WTC11 (cell line): ENCODE results near the gene ILF3. TPM values are rescaled to one million over a fixed set of nuclear protein-coding genes. Genes with fewer than 3 reads are reported as not detected.
A peak's percentile ranks its signal among the peaks of the same experiment; 100 is the strongest.

ENCODE experiments used
- ATAC-seq: fragments of 200-7000 bp; cut with Tn5 transposase; 2 replicates; pipeline ENCODE4 v1.10.0; 2021; ENCODE audit warnings: mild to moderate bottlenecking, moderate library complexity
- CTCF ChIA-PET: fragments of 300-600 bp; sonication (Branson Sonifier 250); formaldehyde crosslinking; loops from one replicate; lab custom pipeline; 2021; ENCODE audit warnings: antibody characterized with exemption; lab: Charles Lee
- POLR2A ChIA-PET: fragments of 350-600 bp; sonication (Branson Sonifier 250); formaldehyde crosslinking; loops from one replicate; lab custom pipeline; 2021; ENCODE audit warnings: antibody characterized with exemption; lab: Charles Lee
- DNase-seq: peaks from one replicate; pipeline ENCODE4 v3.0.0; 2021; ENCODE audit warnings: low spot score
- H3K27ac Mint-ChIP-seq: 2 replicates; pipeline ENCODE4 v1.8.0; 2021; ENCODE audit warnings: mixed read lengths
- H3K27me3 Mint-ChIP-seq: 2 replicates; pipeline ENCODE4 v1.8.0; 2021; ENCODE audit warnings: low read depth, mild to moderate bottlenecking, moderate library complexity, mixed read lengths
- H3K36me3 Mint-ChIP-seq: 2 replicates; pipeline ENCODE4 v1.8.0; 2021; ENCODE audit warnings: mixed read lengths
- H3K4me1 Mint-ChIP-seq: 2 replicates; pipeline ENCODE4 v1.8.0; 2022; ENCODE audit warnings: mixed read lengths
- H3K4me3 Mint-ChIP-seq: 2 replicates; pipeline ENCODE4 v1.8.0; 2021; ENCODE audit warnings: mild to moderate bottlenecking, moderate library complexity, mixed read lengths
- H3K9me3 Mint-ChIP-seq: 2 replicates; pipeline ENCODE4 v1.8.0; 2021; ENCODE audit warnings: mixed read lengths
- ATF1 ChIP-seq: sonication (generic); formaldehyde crosslinking; IDR thresholded peaks from 2 replicates; pipeline ENCODE4 v1.8.1; 2023; ENCODE audit warnings: mild to moderate bottlenecking, moderate library complexity, missing genetic modification reagents
- ATF2 ChIP-seq: sonication (generic); formaldehyde crosslinking; IDR thresholded peaks from 2 replicates; pipeline ENCODE4 v1.8.1; 2022; ENCODE audit warnings: low read depth, missing genetic modification reagents, borderline replicate concordance
- CBFB ChIP-seq: sonication (generic); formaldehyde crosslinking; IDR thresholded peaks from 2 replicates; pipeline ENCODE4 v1.8.1; 2022; ENCODE audit warnings: mild to moderate bottlenecking, low read depth, missing genetic modification reagents
- EMX1 ChIP-seq: fragments of 250-450 bp; sonication (Bioruptor Pico); IDR thresholded peaks from 2 replicates; pipeline ENCODE4 v1.8.0; 2021; ENCODE audit warnings: mild to moderate bottlenecking
- ERG ChIP-seq: fragments of 250-450 bp; sonication (Bioruptor Pico); IDR thresholded peaks from 2 replicates; pipeline ENCODE4 v1.8.0; 2021; ENCODE audit warnings: mild to moderate bottlenecking
- ESRRA ChIP-seq: sonication (generic); formaldehyde crosslinking; IDR thresholded peaks from 2 replicates; pipeline ENCODE4 v1.8.1; 2022; ENCODE audit warnings: mild to moderate bottlenecking, missing genetic modification reagents, borderline replicate concordance
- GABPB1 ChIP-seq: sonication (generic); formaldehyde crosslinking; IDR thresholded peaks from 2 replicates; pipeline ENCODE4 v1.8.1; 2023; ENCODE audit warnings: mild to moderate bottlenecking, missing genetic modification reagents
- GTF2I ChIP-seq: fragments of 250-450 bp; sonication (Bioruptor Pico); conservative IDR thresholded peaks from 2 replicates; pipeline ENCODE4 v1.4.0; 2021; ENCODE audit warnings: mild to moderate bottlenecking
- HMGA2 ChIP-seq: fragments of 250-450 bp; sonication (Bioruptor Pico); IDR thresholded peaks from 2 replicates; pipeline ENCODE4 v1.4.0; 2021; ENCODE audit warnings: mild to moderate bottlenecking, moderate library complexity
- IRF1 ChIP-seq: sonication (generic); formaldehyde crosslinking; IDR thresholded peaks from 2 replicates; pipeline ENCODE4 v1.8.0; 2023; ENCODE audit warnings: missing genetic modification reagents
- MYBL2 ChIP-seq: sonication (generic); formaldehyde crosslinking; IDR thresholded peaks from 2 replicates; pipeline ENCODE4 v1.8.1; 2023; ENCODE audit warnings: mild to moderate bottlenecking, moderate library complexity, missing genetic modification reagents
- NR1H2 ChIP-seq: sonication (generic); formaldehyde crosslinking; IDR thresholded peaks from 2 replicates; pipeline ENCODE4 v1.9.0; 2021; ENCODE audit warnings: mild to moderate bottlenecking, moderate library complexity, missing genetic modification reagents
- RELA ChIP-seq: sonication (generic); formaldehyde crosslinking; IDR thresholded peaks from 2 replicates; pipeline ENCODE4 v1.8.1; 2022; ENCODE audit warnings: missing genetic modification reagents, mild to moderate bottlenecking, borderline replicate concordance
- ZBTB21 ChIP-seq: sonication (generic); formaldehyde crosslinking; IDR thresholded peaks from 2 replicates; pipeline ENCODE4 v1.8.1; 2023; ENCODE audit warnings: mild to moderate bottlenecking, missing genetic modification reagents, borderline replicate concordance
- ZNF232 ChIP-seq: sonication (generic); formaldehyde crosslinking; IDR thresholded peaks from 2 replicates; pipeline ENCODE4 v1.8.0; 2022; ENCODE audit warnings: mild to moderate bottlenecking, missing genetic modification reagents
- ZNF263 ChIP-seq: sonication (generic); formaldehyde crosslinking; IDR thresholded peaks from 2 replicates; pipeline ENCODE4 v1.8.1; 2022; ENCODE audit warnings: low read depth, mild to moderate bottlenecking, moderate library complexity, missing genetic modification reagents
- ZNF512 ChIP-seq: sonication (generic); formaldehyde crosslinking; IDR thresholded peaks from 2 replicates; pipeline ENCODE4 v1.8.1; 2022; ENCODE audit warnings: missing genetic modification reagents, borderline replicate concordance
- total RNA-seq: library from RNA; stranded (reverse); gene quantifications from 3 replicates; pipeline ENCODE4 v1.2.3, GENCODE V29; 2021
- TF ChIP-seq, protein P1 (sequence below): fragments of 250-450 bp; sonication (Bioruptor Pico); IDR thresholded peaks from 2 replicates; pipeline ENCODE4 v1.9.0; 2021; ENCODE audit warnings: mild to moderate bottlenecking
- TF ChIP-seq, protein P2 (sequence below): fragments of 200-600 bp; IDR thresholded peaks from 2 replicates; pipeline ENCODE4 v1.8.0; 2022; ENCODE audit warnings: antibody characterized with exemption
- TF ChIP-seq, protein P3 (sequence below): sonication (generic); formaldehyde crosslinking; IDR thresholded peaks from 2 replicates; pipeline ENCODE4 v1.8.1; 2022; ENCODE audit warnings: low read depth, mild to moderate bottlenecking, moderate library complexity, missing genetic modification reagents, borderline replicate concordance

Gene ILF3
- total RNA-seq, 1 experiment from 2014 or later = 659 TPM

- Mint-ChIP-seq H3K4me1 (peaks cover 9% of the 10 kb centered on the region), H3K27ac (peak overlapping the region; percentile 44; the same call in 1 of the 2 replicates), H3K36me3 (no peaks in the 10 kb centered on the region), H3K4me3 (no peak overlapping the region), H3K9me3 (no peaks in the 10 kb centered on the region), H3K27me3 (no peaks in the 10 kb centered on the region)
- TF ChIP-seq, protein P1, sequence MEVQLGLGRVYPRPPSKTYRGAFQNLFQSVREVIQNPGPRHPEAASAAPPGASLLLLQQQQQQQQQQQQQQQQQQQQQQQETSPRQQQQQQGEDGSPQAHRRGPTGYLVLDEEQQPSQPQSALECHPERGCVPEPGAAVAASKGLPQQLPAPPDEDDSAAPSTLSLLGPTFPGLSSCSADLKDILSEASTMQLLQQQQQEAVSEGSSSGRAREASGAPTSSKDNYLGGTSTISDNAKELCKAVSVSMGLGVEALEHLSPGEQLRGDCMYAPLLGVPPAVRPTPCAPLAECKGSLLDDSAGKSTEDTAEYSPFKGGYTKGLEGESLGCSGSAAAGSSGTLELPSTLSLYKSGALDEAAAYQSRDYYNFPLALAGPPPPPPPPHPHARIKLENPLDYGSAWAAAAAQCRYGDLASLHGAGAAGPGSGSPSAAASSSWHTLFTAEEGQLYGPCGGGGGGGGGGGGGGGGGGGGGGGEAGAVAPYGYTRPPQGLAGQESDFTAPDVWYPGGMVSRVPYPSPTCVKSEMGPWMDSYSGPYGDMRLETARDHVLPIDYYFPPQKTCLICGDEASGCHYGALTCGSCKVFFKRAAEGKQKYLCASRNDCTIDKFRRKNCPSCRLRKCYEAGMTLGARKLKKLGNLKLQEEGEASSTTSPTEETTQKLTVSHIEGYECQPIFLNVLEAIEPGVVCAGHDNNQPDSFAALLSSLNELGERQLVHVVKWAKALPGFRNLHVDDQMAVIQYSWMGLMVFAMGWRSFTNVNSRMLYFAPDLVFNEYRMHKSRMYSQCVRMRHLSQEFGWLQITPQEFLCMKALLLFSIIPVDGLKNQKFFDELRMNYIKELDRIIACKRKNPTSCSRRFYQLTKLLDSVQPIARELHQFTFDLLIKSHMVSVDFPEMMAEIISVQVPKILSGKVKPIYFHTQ (CRISPR knock-in tag) = no peak
- TF ChIP-seq ATF1 (CRISPR knock-in tag) (no peak), ATF2 (CRISPR knock-in tag) (no peak), HMGA2 (no peak), CBFB (CRISPR knock-in tag) (no peak), ZNF263 (CRISPR knock-in tag) (no peak), ESRRA (CRISPR knock-in tag) (no peak), EMX1 (no peak), NR1H2 (no peak), ZBTB21 (CRISPR knock-in tag) (no peak), GABPB1 (no peak), RELA (CRISPR knock-in tag) (no peak), MYBL2 (CRISPR knock-in tag) (no peak)
- TF ChIP-seq, protein P2, sequence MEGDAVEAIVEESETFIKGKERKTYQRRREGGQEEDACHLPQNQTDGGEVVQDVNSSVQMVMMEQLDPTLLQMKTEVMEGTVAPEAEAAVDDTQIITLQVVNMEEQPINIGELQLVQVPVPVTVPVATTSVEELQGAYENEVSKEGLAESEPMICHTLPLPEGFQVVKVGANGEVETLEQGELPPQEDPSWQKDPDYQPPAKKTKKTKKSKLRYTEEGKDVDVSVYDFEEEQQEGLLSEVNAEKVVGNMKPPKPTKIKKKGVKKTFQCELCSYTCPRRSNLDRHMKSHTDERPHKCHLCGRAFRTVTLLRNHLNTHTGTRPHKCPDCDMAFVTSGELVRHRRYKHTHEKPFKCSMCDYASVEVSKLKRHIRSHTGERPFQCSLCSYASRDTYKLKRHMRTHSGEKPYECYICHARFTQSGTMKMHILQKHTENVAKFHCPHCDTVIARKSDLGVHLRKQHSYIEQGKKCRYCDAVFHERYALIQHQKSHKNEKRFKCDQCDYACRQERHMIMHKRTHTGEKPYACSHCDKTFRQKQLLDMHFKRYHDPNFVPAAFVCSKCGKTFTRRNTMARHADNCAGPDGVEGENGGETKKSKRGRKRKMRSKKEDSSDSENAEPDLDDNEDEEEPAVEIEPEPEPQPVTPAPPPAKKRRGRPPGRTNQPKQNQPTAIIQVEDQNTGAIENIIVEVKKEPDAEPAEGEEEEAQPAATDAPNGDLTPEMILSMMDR = no peak
- ChIA-PET CTCF (interaction anchor here (0.6 kb wide), 1 partner anchor 24 kb away, joined by 3 read pairs; no protein-coding TSS in a partner anchor), POLR2A (no interaction called here)
- DNase-seq (no peak), ATAC-seq (no peak)
These were observed 33.4 kb upstream of the ILF3 start for GRCh38 chr19:10620786-10621185.

- TF ChIP-seq ERG (CRISPR knock-in tag) = no peak
- no peak for TF ChIP-seq IRF1
- no peak for TF ChIP-seq ZNF512
- peak; percentile 31; the same call in 1 of the 2 replicates for TF ChIP-seq GTF2I (CRISPR knock-in tag)
- no peak for TF ChIP-seq ZNF232 (CRISPR knock-in tag)
- TF ChIP-seq, protein P3, sequence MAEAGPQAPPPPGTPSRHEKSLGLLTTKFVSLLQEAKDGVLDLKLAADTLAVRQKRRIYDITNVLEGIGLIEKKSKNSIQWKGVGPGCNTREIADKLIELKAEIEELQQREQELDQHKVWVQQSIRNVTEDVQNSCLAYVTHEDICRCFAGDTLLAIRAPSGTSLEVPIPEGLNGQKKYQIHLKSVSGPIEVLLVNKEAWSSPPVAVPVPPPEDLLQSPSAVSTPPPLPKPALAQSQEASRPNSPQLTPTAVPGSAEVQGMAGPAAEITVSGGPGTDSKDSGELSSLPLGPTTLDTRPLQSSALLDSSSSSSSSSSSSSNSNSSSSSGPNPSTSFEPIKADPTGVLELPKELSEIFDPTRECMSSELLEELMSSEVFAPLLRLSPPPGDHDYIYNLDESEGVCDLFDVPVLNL (CRISPR knock-in tag) = no peak
- ATAC-seq = no peak
- Mint-ChIP-seq H3K4me3 (no peak overlapping the region), H3K4me1 (peaks cover 15% of the 10 kb centered on the region), H3K36me3 (no peaks in the 10 kb centered on the region), H3K27me3 (no peaks in the 10 kb centered on the region), H3K9me3 (no peaks in the 10 kb centered on the region), H3K27ac (peak overlapping the region; percentile 2)
- no peak for DNase-seq
- POLR2A ChIA-PET = no interaction called here
- CTCF ChIA-PET = interaction anchor here (1.0 to 2.3 kb wide), 3 partner anchors 22 to 78 kb away, joined by 3 to 19 read pairs (median 4); no protein-coding TSS in a partner anchor
These were observed 32.2 kb upstream of the ILF3 start for GRCh38 chr19:10621966-10622365.
